ENCODE measurements around the gene MS4A14. TPM values are rescaled to one million over a fixed set of nuclear protein-coding genes. Genes with fewer than 3 reads are reported as not detected.

Gene MS4A14
- total and polyA plus RNA-seq, 4 experiments from 2014 or later: not detected

DNA sequence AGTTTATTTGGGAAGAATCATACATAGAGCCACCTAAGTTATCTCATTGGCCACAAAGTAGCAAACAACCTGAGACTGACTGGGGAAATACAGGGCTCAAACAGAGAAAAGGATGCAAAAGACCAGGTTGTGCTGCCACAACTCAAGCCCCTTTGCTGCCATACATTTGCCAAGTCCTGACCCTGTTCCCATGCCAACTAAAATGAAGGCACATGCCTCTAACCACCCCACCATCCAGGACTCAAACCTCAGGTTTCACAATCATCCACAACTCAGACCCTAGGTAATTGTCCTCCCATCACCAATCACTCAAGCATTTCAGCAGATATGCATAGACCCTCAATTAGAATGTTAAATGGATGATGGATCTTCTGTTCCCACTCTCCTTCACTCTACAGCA is 58.0 kb downstream of the MS4A14 start:
- ChIA-PET CTCF (ENCODE audit: partially characterized antibody) (no interaction called here), POLR2A (ENCODE audit: partially characterized antibody) (no interaction called here)
- Histone ChIP-seq H3K4me3 (ENCODE audit: low read length in 2 of 2) (no peak overlapping the region), H3K9me3 (ENCODE audit: control insufficient read depth in 1 of 2, low read length in 2 of 2) (no peaks in the 10 kb centered on the region), H3K27me3 (ENCODE audit: insufficient read depth, low read length) (no peaks in the 10 kb centered on the region), H3K4me1 (ENCODE audit: insufficient read depth, low read length) (peaks cover 8% of the 10 kb centered on the region), H3K36me3 (ENCODE audit: insufficient read depth, low read length) (no peaks in the 10 kb centered on the region), H3K27ac (ENCODE audit: low read depth, low read length) (no peak overlapping the region)
- H3K27me3 Mint-ChIP-seq: peaks cover 3 to 7% of the 10 kb centered on the region in 2 donors
- H3K36me3 Mint-ChIP-seq: no peaks in the 10 kb centered on the region
- intact Hi-C loops (cut with micrococcal nuclease): no loop called here
- H3K4me3 Mint-ChIP-seq: no peak overlapping the region
- H3K4me1 Mint-ChIP-seq: peaks cover 8 to 23% (median 14%) of the 10 kb centered on the region in 4 donors
- H3K27ac Mint-ChIP-seq: peak overlapping the region in 1 of 7 donors; percentile 26
- peaks cover 0 to 8% (median 0%) of the 10 kb centered on the region in 8 donors for H3K9me3 Mint-ChIP-seq
- no peak for DNase-seq

DNA sequence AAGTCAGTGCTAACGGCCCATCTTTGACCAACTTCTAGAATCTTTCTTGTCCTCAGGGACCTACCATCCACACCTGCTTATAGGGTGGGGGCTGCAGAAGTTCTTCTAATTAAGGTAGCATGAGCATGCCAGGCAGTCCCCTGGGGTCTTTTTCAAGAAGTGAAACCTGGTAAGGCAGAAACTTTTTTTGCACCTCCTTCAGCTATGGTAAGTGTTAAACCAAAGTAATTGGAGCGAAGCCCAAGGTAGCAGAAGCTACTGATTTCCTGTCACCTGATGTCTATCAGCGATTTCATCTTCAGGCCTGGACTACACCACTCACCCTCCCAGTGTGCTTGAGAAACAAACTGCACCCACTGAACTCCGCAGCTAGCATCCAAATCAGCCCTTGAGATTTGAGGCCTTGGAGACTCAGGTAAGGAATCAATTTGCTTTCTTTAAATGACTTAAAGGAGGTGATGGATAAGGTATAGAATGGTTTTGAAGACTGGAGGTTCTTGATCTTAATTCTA is 59.3 kb downstream of the MS4A14 start, which contains the start of gene MS4A1:
TSS of gene MS4A1 (plus strand) at position 317 of the 512 bp plus-strand sequence. CDS start 6,528 bp downstream, outside the sequence.
- Mint-ChIP-seq H3K27me3 (peaks cover 3 to 7% of the 10 kb centered on the region in 2 donors), H3K4me3 (peak within 1 kb of the TSS in 7 of 8 donors; percentile 17 to 73 (median 66)), H3K9me3 (peaks cover 0 to 2% (median 0%) of the 10 kb centered on the region in 8 donors), H3K27ac (peak within 1 kb of the TSS in 2 of 7 donors; percentile 65 to 80), H3K36me3 (no peaks in the 10 kb centered on the region), H3K4me1 (peaks cover 11 to 23% (median 14%) of the 10 kb centered on the region in 4 donors)
- Histone ChIP-seq H3K4me3 (ENCODE audit: low read length in 2 of 2) (no peak within 1 kb of the TSS), H3K27ac (ENCODE audit: low read depth, low read length) (no peak within 1 kb of the TSS), H3K9me3 (ENCODE audit: control insufficient read depth in 1 of 2, low read length in 2 of 2) (no peaks in the 10 kb centered on the region), H3K4me1 (ENCODE audit: insufficient read depth, low read length) (peaks cover 8% of the 10 kb centered on the region), H3K27me3 (ENCODE audit: insufficient read depth, low read length) (no peaks in the 10 kb centered on the region), H3K36me3 (ENCODE audit: insufficient read depth, low read length) (no peaks in the 10 kb centered on the region)
- intact Hi-C loops (cut with micrococcal nuclease): no loop called here
- peak in 1 of 5 donors; percentile 3 for DNase-seq
- POLR2A ChIA-PET (ENCODE audit: partially characterized antibody): no interaction called here
- CTCF ChIA-PET (ENCODE audit: partially characterized antibody): interaction anchor here (1.1 kb wide), 1 partner anchor 92 kb away, joined by 3 read pairs; no protein-coding TSS in a partner anchor

DNA sequence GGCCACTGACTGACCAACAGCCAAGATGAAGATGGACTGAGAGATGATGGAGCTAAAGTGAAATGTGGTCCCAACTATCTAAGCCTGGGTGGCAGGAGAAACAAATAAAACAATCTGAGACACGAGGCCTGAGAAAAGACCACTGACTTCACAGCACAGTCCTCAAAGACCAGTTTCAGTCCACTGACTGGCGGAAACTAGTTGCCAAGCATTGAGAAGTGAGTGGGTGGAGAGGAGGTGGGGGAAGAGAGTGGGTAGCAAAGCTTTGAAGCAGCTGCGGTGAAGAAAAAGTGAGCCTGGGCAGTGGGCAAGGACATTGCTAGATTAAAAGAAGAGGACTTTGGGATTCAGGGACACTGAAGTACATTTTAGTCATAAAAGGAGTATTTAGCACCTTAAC is 61.3 kb downstream of the MS4A14 start:
- no peaks in the 10 kb centered on the region for H3K36me3 Mint-ChIP-seq
- ChIA-PET POLR2A (ENCODE audit: partially characterized antibody) (no interaction called here), CTCF (ENCODE audit: partially characterized antibody) (no interaction called here)
- DNase-seq: no peak
- Histone ChIP-seq H3K27ac (ENCODE audit: low read depth, low read length) (no peak overlapping the region), H3K9me3 (ENCODE audit: control insufficient read depth in 1 of 2, low read length in 2 of 2) (no peaks in the 10 kb centered on the region), H3K36me3 (ENCODE audit: insufficient read depth, low read length) (no peaks in the 10 kb centered on the region), H3K4me3 (ENCODE audit: low read length in 2 of 2) (no peak overlapping the region), H3K27me3 (ENCODE audit: insufficient read depth, low read length) (no peaks in the 10 kb centered on the region), H3K4me1 (ENCODE audit: insufficient read depth, low read length) (peaks cover 8% of the 10 kb centered on the region)
- peaks cover 11 to 23% (median 14%) of the 10 kb centered on the region in 4 donors for H3K4me1 Mint-ChIP-seq
- no peaks in the 10 kb centered on the region for H3K9me3 Mint-ChIP-seq
- H3K4me3 Mint-ChIP-seq: no peak overlapping the region
- H3K27me3 Mint-ChIP-seq: peaks cover 3 to 7% of the 10 kb centered on the region in 2 donors
- H3K27ac Mint-ChIP-seq: no peak overlapping the region
- intact Hi-C loops (cut with micrococcal nuclease): no loop called here

DNA sequence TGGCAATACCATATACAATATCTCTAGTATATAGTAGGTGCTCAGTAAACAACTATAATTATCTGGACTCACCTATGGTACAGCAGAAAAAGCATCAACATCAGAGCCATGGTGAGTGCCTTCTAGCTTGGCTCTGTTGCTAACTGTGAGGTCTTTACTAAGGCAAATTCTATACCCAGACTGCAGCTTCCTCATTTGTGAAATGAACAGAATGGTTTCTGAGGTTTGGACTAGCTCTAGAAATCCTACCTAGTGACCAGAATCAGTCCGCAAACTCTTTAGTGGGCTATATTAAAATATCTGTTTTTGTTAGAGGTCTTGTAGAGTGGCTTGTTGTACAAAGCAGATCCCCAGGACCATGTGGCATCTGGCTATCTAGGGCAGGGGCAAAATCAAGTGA is 63.1 kb downstream of the MS4A14 start:
- Mint-ChIP-seq H3K27me3 (peaks cover 5 to 7% of the 10 kb centered on the region in 2 donors), H3K27ac (no peak overlapping the region)
- no peak for DNase-seq

More for the DNA sequence above, 63.1 kb downstream of the MS4A14 start:
- Histone ChIP-seq H3K4me1 (ENCODE audit: insufficient read depth, low read length) (peaks cover 8% of the 10 kb centered on the region), H3K36me3 (ENCODE audit: insufficient read depth, low read length) (no peaks in the 10 kb centered on the region), H3K27me3 (ENCODE audit: insufficient read depth, low read length) (no peaks in the 10 kb centered on the region), H3K9me3 (ENCODE audit: control insufficient read depth in 1 of 2, low read length in 2 of 2) (no peaks in the 10 kb centered on the region), H3K4me3 (ENCODE audit: low read length in 2 of 2) (no peak overlapping the region), H3K27ac (ENCODE audit: low read depth, low read length) (no peak overlapping the region)
- Mint-ChIP-seq H3K4me1 (peaks cover 11 to 21% (median 14%) of the 10 kb centered on the region in 4 donors), H3K9me3 (no peaks in the 10 kb centered on the region), H3K36me3 (no peaks in the 10 kb centered on the region), H3K4me3 (no peak overlapping the region)
- CTCF ChIA-PET (ENCODE audit: partially characterized antibody): interaction anchor here (1.1 kb wide), 1 partner anchor 96 kb away, joined by 4 read pairs; no protein-coding TSS in a partner anchor
- intact Hi-C loops (cut with micrococcal nuclease): no loop called here
- POLR2A ChIA-PET (ENCODE audit: partially characterized antibody): no interaction called here

Other genes with a start within 250 kb of the MS4A14 start
- 1 to 10 TPM; 4.9 to 7.7 TPM for gene MS4A6A, start 213.4 kb upstream of the MS4A14 start, total RNA-seq
- 1 to 10 TPM; 2.7 to 3.3 TPM for gene MS4A6A, start 213.4 kb upstream of the MS4A14 start, polyA plus RNA-seq
- gene MS4A4E, start 153.3 kb upstream of the MS4A14 start, total RNA-seq: not detected
- not detected for gene MS4A4E, start 153.3 kb upstream of the MS4A14 start, polyA plus RNA-seq
- under 1 TPM; 0.39 to 0.99 TPM for gene MS4A4A, start 115.8 kb upstream of the MS4A14 start, total RNA-seq
- gene MS4A4A, start 115.8 kb upstream of the MS4A14 start, polyA plus RNA-seq: not detected
- not detected for gene MS4A6E, start 69.2 kb upstream of the MS4A14 start, total RNA-seq
- gene MS4A6E, start 69.2 kb upstream of the MS4A14 start, polyA plus RNA-seq: not detected
- 1 to 10 TPM in 1 of 2 experiments, under 1 TPM in 1; 0.76 to 1.6 TPM for gene MS4A7, start 17.9 kb upstream of the MS4A14 start, total RNA-seq
- under 1 TPM in 1 of 2 donors, not detected in 1; 0.36 TPM for gene MS4A7, start 17.9 kb upstream of the MS4A14 start, polyA plus RNA-seq
- gene MS4A5, start 33.1 kb downstream of the MS4A14 start, total RNA-seq: not detected
- gene MS4A5, start 33.1 kb downstream of the MS4A14 start, polyA plus RNA-seq: not detected
- 1 to 10 TPM; 4.7 to 5.7 TPM for gene MS4A1, start 59.4 kb downstream of the MS4A14 start, total RNA-seq
- 10 to 100 TPM in 1 of 2 donors, 1 to 10 TPM in 1; 1.0 to 10.2 TPM for gene MS4A1, start 59.4 kb downstream of the MS4A14 start, polyA plus RNA-seq
- gene MS4A12, start 96.3 kb downstream of the MS4A14 start, total RNA-seq: not detected
- not detected for gene MS4A12, start 96.3 kb downstream of the MS4A14 start, polyA plus RNA-seq
- gene MS4A13, start 118.9 kb downstream of the MS4A14 start, total RNA-seq: not detected
- not detected for gene MS4A13, start 118.9 kb downstream of the MS4A14 start, polyA plus RNA-seq